Neural cell (in vitro differentiated cells): ENCODE data around the gene CARS2.

ENCODE experiments used
- CTCF ChIP-seq: fragments of 450-650 bp; IDR thresholded peaks from 2 replicates; pipeline ENCODE4 v1.5.1; 2014; ENCODE audit warnings: antibody characterized with exemption, mild to moderate bottlenecking, moderate library complexity; ENCODE audit not compliant: poor library complexity, severe bottlenecking
- POLR2AphosphoS5 ChIP-seq: IDR thresholded peaks from 2 replicates; pipeline ENCODE4 v1.6.1; 2012
- RAD21 ChIP-seq: fragments of 450-650 bp; conservative IDR thresholded peaks from 2 replicates; pipeline ENCODE4 v1.6.1; 2014; ENCODE audit warnings: antibody characterized with exemption, mild to moderate bottlenecking, moderate library complexity
- TAF1 ChIP-seq: IDR thresholded peaks from 2 replicates; pipeline ENCODE4 v1.6.1; 2012; ENCODE audit warnings: low read depth

DNA sequence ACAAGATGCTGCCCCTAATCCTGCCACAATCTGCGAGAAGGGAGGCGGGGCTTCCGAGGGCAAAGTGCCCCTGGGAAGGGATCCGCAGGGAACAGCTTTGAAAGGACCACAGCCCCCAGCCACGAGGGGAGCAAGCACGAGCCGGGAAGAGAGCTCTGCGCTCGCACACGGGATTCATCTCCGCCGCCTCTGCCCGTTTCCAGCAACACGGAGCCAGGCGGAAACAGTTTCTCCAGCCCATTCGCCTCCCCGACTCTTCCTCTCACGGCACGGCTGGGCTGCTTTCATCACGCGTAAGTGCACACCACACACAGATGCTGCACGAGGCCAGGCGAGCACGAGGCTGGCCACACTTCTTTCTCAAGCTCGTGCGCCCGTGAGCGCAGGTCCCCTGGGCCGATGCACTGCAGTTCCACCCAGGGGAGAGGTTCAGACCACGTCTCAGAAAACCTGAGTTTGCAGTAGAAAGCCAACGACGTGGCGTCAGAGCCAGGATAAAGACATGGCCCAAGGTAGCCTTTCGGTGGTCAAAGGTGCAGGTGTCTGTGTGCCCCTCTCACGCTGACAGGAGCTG is 57.0 kb downstream of the CARS2 start:
- TF ChIP-seq POLR2AphosphoS5 (no peak), TAF1 (no peak), RAD21 (no peak), CTCF (no peak)
